ENCODE data around the gene MAP2.

The MAP2 gene

GRCh38 chr2:209425471-209426071 lies 1.7 kb downstream of the MAP2 start:
- peak; percentile 27 to 35 (median 34) for DNase-seq

- no peak for DNase-seq
Observed at GRCh38 chr2:209426432-209426831, 2.6 kb downstream of the MAP2 start.

- DNase-seq: no peak
Observed at GRCh38 chr2:209431701-209432100, 7.9 kb downstream of the MAP2 start.

DNA sequence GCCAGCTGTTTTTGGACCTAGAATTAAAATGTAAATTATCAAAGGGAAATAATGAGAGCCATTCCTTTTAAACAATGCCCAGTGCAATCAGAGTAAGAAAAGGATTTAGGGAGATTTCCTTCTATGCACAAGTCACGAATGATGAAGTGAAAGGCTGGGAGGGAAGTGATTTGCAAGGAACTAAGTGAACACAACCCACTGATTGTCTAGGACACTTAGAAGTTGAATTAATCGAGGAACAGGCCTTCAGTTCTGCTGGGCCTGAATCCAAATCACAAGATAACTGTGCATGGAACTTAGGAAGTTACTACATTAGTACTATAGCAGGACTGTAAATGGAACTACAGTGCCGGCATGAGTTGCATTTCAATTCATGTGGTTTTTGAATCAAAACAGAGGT lies 17.7 kb downstream of the MAP2 start:
- peak in 1 of 3 donors; percentile 5 for DNase-seq

DNA sequence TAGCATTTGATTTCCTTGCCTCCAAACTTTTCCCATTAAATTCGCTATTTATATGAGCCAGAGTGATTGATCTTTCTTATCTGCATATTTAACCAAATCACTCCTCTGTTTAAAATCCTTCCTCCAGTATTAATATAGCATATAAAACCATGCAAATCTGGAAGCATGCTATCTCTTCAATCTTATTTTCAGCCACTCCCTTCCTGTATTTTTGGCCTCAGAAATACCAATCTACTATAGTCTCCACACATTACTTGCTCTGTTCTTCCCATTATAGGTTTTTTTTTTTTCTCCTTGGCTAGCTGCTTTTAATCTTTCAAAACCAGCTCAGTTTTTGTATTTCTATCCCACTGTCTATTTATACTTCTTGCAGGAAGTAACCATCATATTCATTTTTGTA lies 19.1 kb downstream of the MAP2 start:
- no peak for DNase-seq

DNA sequence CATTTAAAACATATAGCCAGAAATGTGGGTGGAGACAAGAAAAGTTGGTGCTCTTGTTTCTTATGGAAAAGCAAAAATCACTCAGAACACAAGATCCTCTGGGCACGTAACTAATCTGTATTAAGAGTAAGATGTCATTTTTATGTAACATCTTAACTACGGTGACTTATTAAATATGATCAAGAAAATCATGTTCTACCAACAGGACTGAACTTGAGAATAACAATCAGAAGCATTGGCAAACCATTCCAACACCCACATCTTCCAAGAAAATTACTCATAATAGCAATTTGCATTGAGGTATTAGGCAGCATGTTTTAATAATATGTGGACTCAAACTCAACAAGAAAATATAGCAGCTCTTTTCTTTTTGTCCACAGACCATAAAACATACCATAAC lies 21.6 kb downstream of the MAP2 start:
- no peak for DNase-seq

DNA sequence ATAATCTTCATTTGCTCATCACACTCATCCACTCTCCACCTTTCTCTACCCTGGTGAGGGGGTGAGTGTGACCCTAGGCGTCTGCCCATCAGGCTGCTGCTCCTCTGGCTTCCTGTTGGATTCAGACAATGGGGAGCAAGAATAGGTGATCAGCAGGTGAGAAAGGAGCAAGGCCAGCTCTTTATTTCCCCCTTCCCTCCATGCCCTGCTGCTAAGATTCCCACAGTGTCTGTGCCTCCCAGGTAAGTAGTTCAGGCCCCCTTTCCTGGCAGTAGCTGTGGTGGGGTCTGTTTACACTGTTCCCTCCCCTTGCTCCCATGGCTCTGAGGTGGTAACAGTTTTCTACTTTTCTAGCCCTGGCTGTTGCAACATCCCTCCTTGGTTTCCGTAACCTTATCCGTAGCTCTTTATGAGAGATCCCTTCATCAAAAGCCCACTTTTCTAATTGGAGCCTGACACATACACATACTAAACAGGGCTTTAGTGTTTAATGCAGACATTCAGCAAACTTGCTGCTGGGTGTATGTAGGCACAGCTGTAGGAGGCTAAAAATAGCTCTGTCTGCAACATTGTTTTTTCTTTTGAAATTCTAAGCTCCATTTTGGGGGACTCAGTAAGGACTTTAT lies 27.5 kb downstream of the MAP2 start:
- no peak for DNase-seq

- DNase-seq: no peak
Observed at GRCh38 chr2:209456489-209456888, 32.6 kb downstream of the MAP2 start.

DNA sequence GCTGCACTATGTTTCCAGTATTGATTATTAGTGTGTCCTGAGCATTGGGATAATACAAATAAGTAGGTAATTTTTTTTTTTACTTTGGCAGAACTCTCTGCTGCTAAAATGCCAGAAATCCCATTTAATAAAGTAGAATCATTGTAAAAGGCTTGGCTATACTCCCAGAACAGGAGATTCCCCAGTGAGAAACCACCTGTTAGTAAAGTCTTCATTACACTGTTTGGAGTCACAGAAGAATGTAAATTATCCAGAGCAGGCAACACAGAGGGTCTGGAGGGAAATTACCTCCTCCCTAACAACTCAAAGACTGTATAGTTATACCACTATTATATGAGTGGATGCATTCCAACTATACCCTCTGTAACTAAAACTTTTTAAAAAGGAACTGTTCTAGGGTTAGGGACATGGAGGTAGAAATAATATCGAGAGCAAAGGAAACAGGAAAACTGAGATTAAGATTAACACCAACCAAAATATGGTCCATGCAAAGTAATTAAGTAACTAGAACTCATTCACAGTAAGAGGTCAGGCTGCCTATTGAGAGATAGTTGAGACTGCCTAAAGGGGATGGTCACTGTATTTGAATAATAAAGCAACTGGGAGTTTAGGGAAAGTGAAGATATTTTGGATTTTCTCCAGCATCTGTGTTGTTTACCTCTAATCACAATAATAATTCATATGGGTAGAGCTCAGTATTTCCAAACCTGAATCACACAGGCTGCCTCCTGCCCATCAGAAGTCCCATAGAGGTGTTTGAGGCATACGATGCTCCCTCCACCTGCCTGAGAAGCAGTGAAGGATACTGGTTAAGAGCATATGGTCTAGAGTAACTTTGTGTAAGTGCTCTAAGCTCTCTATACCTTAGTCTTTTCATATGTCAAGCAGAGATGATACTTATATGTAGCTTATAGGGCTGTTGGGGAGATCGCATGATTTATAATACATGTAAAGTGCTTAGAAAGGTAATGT lies 34.4 kb downstream of the MAP2 start:
- no peak for DNase-seq

- DNase-seq: no peak
Observed at GRCh38 chr2:209459359-209459758, 35.5 kb downstream of the MAP2 start.

DNA sequence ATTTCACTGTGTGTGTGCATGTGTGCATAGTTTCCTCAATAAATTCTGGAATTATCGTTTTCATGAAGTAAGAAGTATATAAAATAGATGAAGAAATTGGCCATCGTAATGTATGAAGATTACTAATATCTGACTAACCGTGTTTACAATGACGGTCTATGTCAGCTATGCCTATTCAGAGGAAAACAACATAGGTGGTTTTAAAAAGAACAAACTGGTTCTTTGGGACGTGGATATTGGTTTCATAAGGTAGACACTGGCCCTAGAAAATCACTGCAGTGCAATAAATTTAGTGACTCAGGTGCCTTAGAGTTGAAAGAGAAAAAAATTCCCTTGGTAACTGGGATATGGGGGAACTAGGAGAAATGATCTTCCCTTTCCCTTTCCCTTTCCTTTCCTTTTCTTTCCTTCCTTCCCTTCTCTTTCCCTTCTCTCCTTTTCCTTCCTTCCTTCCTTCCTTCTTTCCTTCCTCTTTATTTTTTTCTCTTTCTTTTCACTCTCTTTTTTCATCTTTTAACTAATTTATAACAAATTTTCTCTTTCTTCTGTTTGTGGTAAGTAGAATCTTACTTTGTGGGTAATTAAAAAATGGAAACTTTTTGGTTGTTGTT lies 36.4 kb downstream of the MAP2 start:
- DNase-seq: no peak

GRCh38 chr2:209463226-209463625 lies 39.4 kb downstream of the MAP2 start:
- DNase-seq: peak; percentile 3 to 24 (median 10)

DNA sequence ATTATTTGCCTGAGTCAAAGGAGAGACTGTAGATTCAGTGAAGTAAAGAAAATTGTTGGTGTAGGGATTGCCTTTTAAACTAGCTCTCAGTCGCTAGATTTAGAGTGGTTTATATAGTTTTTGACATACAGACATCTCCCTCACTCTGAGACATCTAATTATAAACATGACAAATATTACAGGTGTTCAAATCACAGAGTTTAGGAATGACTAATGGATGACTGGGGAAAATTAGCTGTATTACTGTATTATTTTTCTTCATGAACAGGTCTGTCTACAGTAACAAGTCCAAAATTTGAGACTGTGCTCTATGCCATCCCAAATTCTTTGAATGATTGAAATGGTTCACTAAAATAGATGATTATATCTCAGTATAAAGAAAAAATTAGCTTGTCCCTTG lies 40.0 kb downstream of the MAP2 start:
- DNase-seq: no peak

- DNase-seq: no peak
Observed at GRCh38 chr2:209468846-209469245, 45.0 kb downstream of the MAP2 start.

GRCh38 chr2:209469481-209469880 lies 45.6 kb downstream of the MAP2 start:
- no peak for DNase-seq

GRCh38 chr2:209470466-209470865 lies 46.6 kb downstream of the MAP2 start:
- no peak for DNase-seq

- peak in 1 of 3 donors; percentile 8 for DNase-seq
Observed at GRCh38 chr2:209471037-209471436, 47.2 kb downstream of the MAP2 start.

DNA sequence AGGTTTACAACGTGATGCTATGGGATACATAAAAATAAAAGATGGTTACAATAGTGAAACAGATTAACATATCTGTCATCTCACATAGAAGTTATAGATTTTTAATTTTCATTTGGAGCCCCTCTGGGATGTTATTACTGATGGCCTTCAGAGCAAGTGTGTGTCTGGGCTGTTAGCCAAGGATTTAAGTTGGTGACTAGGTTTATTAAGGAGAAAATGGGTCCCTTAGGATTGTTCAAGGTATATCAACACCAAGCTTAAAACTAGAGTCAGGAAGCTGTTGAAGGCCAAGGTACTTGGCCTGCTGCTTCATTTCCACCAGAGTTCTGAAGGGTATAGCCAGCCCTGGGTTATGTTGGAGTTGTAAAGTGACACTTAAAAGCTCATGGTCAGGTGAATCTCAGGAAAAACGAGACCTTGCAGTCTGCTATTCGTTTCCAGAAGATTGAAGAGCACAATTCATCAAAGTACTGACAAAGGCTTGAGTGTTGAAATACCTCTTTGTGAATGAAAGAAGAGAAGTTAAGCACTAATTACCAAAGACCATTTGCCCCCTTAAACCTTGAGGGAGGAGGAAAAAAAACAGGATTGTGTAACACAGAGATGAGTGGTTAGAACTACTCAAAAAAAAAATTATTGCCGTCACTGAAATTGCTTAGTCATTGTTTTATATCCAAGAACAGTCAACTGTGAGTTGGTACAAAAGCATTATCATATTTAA lies 48.4 kb downstream of the MAP2 start:
- DNase-seq: peak; percentile 19 to 65 (median 59)

GRCh38 chr2:209472871-209473270 lies 49.0 kb downstream of the MAP2 start:
- peak; percentile 7 to 33 (median 15) for DNase-seq

DNA sequence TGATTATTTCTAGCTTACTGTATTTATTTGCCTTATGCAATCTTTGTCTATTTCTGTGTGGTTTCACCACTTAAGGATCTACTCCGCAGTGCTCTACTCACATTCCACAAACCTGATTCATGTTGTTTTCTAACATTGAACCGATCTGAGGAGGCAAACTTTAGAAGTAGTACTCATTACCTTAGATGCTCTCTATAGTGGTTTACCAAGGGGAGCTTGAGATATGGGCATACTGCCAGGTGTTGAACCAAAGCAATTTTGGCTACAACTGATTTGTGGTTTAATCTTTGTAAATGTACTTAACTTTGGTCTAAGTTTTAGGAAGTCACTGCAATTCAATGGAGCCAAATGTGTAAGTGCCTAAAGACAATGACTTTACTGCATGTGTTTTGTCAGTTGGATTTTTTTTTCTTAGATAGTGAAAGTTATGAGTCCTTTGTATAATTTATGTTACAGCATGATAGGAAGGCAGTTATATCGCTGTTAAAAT lies 50.1 kb downstream of the MAP2 start:
- peak in 1 of 3 donors; percentile 7 for DNase-seq

DNA sequence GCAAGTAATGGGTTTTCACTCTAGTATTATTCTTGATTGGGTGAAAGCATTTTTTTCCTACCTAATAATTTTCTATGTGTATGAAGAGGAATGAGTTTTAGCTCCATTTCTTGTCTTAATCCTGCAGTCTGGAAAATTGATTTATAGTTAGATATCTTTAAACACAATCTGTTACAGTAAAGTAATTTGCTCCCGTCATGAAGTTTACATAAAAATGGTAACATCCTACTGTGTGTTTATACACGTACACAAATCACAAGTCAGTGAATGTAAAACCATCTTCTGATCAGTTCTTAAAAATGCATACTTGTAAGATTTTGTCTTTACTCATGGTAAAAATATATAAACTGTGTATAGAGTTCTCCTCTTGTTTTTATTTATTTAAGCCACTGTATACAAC lies 51.1 kb downstream of the MAP2 start:
- DNase-seq: no peak

Data from suppressor macrophage treated with lipopolysaccharide for 1 hour (primary cell).